IPS DF 19.7 (cell line): Measurements from ENCODE around the gene BMF.
"Not testable (repeated sequence)": the region's sequence is repeated elsewhere in the genome, so short reads cannot be mapped to it uniquely, and the experiment has no call there.

Experiments
- DNase-seq: peaks from one replicate; pipeline ENCODE4 v3.0.0-alpha.2; 2013; ENCODE audit warnings: low read depth, low spot score

Gene BMF

DNA sequence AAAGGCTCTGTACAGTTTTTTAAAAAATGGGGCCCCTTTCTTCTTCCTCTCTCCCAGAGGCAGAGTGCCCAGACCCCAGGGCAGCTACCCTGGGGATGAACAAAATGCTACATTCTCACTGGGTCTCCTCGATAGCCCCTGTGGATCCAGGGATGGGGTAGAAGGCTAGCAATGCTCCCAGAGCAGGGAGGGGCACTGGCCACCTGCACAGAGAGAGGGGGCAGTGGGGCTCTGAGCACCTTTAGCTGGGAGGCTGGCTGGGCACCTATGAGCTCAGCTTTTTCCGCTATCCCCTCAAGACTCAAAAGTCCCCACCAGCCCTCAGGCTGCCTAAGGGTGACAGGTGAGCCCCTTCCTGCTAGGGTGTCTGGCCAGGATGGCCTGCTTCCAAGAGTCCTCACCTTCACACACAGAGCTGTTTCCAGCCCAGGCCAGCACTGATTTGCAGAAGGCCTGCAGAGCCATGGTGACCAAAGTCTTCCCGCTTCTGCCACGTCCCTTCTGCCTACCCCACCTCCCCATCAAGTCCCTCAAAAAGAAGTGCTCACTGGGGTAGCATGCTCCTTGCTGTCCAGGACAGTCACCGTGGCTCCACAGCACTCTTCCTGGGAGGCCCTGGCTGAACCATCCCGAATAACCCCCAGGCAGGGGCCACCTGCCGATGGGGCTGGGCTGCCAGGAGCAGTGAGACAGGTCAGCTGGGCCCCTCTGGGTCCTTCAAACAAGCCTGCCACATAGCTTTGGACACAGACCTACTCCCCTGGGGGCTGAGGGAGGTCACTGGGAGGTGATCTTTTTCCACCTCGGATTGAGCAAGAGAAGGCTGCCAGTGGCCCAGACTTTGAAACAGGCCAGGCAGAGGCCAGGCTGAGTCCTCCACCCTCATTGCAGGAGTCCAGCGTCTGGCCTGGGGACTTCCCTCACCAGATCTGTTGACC is 20.4 kb downstream of the BMF start:
- DNase-seq, result no peak

DNA sequence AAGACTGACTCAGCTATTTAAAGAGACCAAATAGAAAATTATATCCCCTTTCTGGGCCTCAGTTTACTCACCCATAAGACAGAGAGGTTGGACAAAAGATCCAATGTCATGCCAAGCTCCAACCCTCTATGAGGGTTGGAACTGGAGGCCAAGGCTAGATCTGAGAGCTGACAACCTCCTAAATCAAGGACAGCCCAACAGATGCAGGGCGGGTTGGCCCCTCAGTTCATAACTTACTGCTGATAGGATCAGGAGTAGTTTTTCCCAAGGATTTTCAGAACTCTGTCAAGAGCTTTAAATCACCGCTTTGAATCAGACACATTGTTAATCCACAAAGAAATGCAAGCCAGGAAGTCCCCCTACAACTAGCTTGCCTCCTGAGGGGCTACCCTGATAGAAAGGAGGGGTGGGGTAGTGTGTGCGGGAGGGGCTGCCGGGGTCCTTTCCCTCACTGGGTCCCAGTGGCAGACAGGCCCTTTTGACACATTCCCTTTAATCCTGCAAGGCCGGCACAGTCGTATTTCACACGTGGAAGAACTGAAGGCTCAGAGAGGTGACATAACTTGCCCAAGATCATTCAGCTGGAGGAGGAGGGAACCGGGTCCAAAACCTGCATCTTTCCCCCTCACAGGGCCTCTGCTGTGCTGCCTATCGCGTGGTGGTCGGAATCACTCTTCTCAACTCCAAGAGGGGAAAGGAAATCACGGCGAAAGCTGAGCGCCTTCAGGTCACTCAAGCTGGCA is 21.4 kb downstream of the BMF start:
- no peak for DNase-seq

GRCh38 chr15:40085266-40085665 is 23.4 kb downstream of the BMF start:
- DNase-seq, result no peak

DNA sequence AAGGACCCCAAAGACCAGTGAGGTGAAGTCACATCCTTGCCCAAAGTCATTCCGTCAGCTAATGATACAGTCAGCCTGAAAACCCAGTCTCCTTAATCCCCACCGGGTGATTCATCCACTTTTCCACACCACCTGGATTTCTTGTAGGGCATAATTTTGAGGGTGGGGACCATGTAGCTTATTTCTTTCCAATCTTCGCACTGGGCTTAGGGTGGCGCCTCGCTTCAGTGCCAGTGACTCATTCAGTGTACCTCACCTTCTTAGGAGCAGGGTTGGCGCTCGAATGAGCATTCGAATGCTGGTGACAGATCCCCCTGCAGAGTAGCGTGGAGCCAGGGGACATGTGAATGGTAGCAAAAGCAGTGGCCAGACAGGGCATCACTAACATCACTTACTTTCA is 24.0 kb downstream of the BMF start:
- DNase-seq, result no peak

DNA sequence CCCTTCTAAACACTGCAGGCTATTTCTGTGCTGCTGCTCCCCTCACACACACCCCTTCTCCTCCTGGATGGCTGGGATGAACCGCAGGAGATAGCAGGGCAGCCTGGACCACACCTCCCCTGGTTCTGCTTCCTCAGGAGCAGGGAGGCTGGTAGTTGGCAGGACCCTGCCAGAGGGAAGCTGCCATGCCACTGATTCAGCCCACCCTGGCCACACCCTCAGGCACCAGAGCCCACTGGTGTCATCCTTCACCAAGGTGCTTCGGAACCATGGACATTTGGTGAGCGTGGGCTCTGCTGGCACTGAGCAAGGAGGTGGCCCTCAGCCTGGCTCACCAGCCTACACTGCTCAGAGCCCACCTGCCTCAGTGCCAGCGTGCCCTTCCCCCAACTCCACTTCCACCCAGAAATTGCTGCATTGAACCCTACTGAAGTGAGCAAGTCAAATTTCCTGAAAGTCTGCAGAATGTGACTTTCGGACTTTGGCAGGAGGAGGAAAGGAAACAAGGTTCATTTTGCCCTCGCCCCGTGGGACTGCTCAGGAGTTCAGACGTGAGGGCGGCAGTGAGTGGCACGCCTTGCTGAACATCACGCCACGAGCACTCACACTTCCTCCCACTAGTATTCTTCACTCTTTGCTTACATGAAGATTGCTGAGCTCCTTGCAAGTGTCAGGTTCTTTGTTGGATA is 26.3 kb downstream of the BMF start:
- no peak for DNase-seq

- no peak for DNase-seq
Observed at GRCh38 chr15:40081691-40082194, 26.9 kb downstream of the BMF start.

- no peak for DNase-seq
Observed at GRCh38 chr15:40080847-40081246, 27.8 kb downstream of the BMF start.

- DNase-seq, result no peak
Observed at GRCh38 chr15:40080104-40080503, 28.6 kb downstream of the BMF start.

GRCh38 chr15:40079456-40079855 is 29.2 kb downstream of the BMF start:
- DNase-seq, result no peak

- no peak for DNase-seq
Observed at GRCh38 chr15:40075298-40076044, 33.2 kb downstream of the BMF start.

- not testable (repeated sequence) for DNase-seq
Observed at GRCh38 chr15:40074656-40075055, 34.0 kb downstream of the BMF start.

DNA sequence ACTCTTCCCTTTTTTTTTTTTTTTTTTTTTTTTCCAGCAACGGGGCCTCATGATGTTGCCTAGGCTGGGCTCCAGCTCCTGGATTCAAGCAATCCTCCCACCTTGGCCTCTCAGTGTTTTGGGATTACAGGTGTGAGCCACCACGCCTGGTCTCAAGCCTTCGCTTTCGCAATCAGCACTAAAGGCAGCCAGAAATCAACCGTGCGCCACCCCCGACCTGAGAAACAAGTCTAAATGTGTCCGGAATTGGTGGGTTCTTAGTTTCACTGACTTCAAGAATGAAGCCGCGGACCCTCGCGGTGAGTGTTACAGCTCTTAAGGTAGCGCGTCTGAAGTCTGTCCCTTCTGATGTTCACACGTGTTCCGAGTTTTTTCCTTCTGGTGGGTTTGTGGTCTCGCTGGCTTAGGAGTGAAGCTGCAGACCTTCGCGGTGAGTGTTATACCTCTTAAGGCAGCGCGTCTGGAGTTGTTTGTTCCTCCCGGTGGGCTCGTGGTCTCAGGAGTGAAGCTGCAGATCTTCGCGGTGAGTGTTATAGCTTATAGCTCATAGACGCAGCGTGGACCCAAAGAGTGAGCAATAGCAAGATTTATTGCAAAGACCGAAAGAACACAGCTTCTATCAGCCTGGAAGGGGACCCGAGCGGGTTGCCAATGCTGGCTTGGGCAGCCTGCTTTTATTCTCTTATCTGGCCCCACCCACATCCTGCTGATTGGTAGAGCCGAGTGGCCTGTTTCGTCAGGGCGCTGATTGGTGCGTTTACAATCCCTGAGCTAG is 34.8 kb downstream of the BMF start:
- not testable (repeated sequence) for DNase-seq

GRCh38 chr15:40072216-40072990 is 36.3 kb downstream of the BMF start:
- DNase-seq, result no peak

- no peak for DNase-seq
Observed at GRCh38 chr15:40070608-40071218, 38.0 kb downstream of the BMF start.

- DNase-seq, result no peak
Observed at GRCh38 chr15:40070166-40070557, 38.5 kb downstream of the BMF start.

GRCh38 chr15:40069178-40070165 is 39.2 kb downstream of the BMF start:
- no peak for DNase-seq

DNA sequence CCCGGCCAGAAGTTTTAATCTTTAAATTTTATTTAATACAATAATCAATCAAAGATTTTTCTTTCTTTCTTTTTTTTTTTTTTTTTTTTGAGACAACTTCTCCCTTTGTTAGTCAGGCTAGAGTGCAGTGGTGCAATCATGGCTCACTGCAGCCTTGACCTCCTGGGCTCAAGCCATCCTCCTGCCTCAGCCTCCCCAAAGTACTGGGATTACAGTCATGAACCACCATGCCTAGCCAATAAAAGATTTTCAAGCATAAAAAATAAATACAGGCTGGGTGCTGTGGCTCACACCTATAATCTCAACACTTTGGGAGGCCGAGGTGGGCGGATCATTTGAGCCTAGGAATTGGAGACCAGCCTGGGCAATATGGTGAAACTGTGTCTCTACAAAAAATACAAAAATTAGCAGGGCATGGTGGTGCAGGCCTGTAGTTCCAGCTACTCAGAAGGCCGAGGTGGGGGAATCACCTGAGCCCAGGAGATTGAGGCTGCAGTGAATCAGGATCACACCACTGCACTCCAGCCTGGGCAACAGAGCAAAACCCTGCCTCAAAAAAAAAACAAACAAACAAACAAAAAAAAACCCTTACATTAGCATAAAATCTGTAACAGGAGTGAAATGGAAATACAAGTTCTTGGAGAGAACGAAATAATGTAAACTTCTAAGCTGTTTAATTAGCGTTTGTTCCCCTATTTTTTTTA is 40.6 kb downstream of the BMF start:
- DNase-seq, result no peak
